ENCODE measurements around the gene TNNI3K.
"Not testable (repeated sequence)": the region's sequence is repeated elsewhere in the genome, so short reads cannot be mapped to it uniquely, and the experiment has no call there.

TNNI3K gene, protein sequence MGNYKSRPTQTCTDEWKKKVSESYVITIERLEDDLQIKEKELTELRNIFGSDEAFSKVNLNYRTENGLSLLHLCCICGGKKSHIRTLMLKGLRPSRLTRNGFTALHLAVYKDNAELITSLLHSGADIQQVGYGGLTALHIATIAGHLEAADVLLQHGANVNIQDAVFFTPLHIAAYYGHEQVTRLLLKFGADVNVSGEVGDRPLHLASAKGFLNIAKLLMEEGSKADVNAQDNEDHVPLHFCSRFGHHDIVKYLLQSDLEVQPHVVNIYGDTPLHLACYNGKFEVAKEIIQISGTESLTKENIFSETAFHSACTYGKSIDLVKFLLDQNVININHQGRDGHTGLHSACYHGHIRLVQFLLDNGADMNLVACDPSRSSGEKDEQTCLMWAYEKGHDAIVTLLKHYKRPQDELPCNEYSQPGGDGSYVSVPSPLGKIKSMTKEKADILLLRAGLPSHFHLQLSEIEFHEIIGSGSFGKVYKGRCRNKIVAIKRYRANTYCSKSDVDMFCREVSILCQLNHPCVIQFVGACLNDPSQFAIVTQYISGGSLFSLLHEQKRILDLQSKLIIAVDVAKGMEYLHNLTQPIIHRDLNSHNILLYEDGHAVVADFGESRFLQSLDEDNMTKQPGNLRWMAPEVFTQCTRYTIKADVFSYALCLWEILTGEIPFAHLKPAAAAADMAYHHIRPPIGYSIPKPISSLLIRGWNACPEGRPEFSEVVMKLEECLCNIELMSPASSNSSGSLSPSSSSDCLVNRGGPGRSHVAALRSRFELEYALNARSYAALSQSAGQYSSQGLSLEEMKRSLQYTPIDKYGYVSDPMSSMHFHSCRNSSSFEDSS

DNA sequence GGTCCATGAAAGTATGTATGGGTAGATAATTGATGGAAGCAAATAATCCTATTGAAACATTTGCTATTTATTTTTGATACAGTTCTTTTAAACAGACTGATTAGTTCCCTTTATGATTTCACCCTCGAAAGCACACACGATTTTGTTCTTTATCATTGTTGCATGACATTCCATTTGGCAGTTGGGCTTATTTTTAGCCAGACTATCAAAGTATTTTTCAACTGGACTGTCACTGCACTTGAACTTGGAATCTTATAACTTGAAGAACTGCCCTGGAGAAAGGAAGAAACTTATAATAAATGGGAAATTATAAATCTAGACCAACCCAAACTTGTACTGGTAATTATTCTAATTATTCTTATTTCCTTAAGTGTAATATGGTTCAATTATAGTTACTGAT, at the start of gene TNNI3K:
Gene TNNI3K (plus strand): TSS at position 235 of the 400 bp plus-strand sequence. CDS start 65 bp downstream, at position 300.
- no peak for DNase-seq (ENCODE audit: low spot score)

DNA sequence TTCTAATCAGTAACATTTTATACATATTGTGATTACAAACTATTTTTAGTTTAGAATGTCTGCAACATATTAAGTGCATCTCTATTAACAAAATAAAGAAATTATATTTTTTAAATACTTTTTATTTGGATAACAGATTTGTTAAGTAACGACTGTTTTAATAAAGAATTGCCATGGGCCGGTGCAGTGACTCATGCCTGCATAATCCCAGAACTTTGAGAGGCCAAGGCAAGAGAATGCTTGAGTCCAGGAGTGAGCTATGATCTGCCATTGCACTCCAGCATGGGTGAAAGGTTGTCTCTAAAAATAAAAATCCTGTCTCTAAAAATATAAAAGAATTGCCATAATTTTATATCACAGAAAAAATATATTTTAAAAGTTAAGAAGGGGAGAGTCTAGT, 41.3 kb upstream of the TNNI3K start:
- DNase-seq (ENCODE audit: low spot score), result no peak

DNA sequence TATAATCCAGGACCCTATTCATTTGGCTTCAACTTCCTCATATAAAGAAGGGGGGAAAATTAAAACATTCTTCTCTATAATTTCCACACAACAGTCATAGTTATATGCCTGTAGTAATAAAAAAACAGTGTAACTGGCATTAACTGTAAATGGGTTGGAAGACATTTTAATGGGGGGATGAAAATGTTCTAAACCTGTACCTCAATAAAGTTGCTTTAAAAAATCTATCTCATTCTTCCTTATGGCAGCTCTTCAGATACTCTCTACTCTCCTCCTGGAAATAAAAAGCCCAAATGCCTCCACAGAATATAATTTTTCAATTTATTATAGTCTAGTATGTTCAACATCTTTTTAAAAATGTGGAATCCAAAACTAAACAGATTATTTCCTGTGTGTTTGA, 39.8 kb upstream of the TNNI3K start:
- DNase-seq (ENCODE audit: low spot score), result no peak

DNA sequence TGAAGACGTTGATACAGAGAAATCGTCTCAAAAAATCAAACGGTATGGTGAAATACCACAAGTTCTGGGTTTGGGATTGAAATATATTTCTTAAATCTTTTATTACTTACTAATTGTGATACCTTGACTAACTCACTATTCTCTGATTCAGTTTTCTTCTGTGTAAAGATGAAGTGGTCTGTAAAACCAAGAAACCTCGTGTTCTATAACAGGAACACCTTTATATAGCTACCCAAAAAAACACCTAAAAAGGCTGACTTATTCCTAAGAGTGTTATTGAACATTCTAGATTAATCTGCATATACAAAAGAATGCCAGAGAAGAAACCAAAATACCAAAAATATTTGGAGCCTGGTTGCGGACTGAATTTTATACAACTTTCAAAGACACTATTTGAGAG, 37.9 kb upstream of the TNNI3K start:
- DNase-seq (ENCODE audit: low spot score), result peak; percentile 1

DNA sequence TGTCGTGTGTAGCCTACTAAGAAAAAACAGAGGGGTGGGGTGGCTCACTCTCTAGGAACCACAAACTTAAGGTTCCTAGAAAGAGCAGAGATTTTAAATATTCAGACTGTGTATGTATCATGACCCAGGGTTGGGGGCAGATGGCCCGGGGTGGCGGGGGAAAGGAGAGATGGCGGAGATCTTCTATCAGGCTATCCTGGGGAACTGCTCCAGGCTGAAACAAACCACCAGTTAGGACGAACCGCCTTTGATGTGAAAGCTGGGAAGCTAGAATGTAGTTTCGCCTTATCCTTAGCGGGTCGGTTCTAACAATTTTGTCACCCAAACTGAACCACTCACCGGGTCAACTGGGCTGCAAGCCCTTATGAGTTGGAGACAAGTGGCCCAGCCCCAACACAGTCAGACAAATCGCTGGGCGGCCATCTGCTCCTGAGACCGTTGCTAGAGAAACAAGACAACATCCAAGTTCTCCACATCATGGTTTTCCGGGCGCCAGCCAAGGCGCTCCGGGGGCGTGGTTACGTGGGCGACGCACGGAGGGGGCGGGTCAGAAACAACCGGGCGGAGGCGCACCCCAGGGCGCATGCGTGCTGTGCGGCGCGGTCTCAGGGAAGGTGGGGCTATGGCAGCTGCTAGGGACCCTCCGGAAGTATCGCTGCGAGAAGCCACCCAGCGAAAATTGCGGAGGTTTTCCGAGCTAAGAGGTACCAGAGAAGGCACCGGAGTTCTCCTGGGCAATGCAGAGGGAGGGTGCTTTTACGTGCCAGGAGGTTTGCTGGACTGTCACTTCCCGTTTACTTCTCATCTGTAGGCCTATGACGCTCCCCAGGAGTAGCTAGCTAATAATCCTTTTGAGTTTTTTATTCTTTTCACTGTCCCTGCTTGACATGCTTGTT, 37.3 kb upstream of the TNNI3K start, which contains the start of the genes FPGT and LRRIQ3:
Gene FPGT (plus strand): TSS at position 586 of the 896 bp plus-strand sequence. CDS start 37 bp downstream, at position 623.
Gene LRRIQ3 (minus strand): TSS at position 520 of the 896 bp plus-strand sequence. CDS start 14,492 bp downstream, outside the sequence.
- DNase-seq (ENCODE audit: low spot score), result peak; percentile 97

DNA sequence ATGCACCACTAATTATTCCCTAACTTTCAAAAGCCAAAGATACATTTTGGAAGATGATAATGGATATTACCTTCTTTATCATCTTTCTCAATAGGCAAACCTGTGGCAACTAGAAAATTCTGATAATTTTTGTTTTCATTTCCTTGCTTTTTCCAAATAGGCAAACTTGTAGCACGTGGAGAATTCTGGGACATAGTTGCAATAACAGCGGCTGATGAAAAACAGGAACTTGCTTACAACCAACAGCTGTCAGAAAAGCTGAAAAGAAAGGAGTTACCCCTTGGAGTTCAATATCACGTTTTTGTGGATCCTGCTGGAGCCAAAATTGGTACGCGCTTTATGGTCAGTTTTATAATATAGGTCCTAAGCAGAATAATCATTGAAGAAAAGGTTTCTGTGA, 35.7 kb upstream of the TNNI3K start:
- no peak for DNase-seq (ENCODE audit: low spot score)

DNA sequence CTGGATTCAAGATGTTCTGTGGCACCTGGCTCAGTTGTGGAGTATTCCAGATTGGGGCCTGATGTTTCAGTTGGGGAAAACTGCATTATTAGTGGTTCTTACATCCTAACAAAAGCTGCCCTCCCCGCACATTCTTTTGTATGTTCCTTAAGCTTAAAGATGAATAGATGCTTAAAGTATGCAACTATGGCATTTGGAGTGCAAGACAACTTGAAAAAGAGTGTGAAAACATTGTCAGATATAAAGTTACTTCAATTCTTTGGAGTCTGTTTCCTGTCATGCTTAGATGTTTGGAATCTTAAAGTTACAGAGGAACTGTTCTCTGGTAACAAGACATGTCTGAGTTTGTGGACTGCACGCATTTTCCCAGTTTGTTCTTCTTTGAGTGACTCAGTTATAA, 29.9 kb upstream of the TNNI3K start:
- DNase-seq (ENCODE audit: low spot score), result no peak

DNA sequence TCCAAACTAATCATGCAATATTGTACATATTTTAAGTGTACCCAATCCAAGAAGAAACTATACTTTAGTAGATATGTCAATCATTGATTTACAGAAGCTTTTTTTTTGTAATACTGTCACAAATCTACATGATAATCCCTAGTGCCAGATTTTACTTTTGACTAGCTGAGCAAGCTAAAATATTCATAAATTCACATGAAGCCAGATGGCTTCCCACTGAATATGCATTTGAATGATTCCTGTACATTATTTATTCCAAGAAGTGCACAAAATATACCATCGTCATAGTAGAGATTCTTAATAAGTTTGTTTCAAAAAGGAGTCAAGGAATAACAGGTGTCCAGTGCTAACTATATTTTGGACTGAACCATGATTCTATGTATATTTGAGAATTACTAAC, 20.0 kb upstream of the TNNI3K start:
- no peak for DNase-seq (ENCODE audit: low spot score)

DNA sequence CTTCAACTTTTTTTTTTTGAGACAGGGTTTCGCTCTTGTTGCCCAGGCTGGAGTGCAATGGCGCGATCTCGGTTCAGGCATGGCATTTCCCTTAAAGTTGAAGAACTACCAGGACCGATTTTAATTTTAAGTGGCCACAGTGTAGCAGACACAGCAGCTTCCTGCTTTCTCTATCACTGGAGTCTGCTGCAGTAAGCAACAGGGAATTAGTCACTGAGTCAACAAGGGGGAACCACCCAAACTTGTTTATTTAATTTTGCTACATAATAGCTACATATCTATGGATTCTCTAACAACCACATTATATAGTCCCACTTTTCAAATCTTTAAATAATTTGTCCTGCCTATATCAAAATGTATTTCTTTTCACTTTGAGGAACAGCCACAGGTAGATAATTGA, 12.5 kb upstream of the TNNI3K start:
- DNase-seq (ENCODE audit: low spot score), result no peak

DNA sequence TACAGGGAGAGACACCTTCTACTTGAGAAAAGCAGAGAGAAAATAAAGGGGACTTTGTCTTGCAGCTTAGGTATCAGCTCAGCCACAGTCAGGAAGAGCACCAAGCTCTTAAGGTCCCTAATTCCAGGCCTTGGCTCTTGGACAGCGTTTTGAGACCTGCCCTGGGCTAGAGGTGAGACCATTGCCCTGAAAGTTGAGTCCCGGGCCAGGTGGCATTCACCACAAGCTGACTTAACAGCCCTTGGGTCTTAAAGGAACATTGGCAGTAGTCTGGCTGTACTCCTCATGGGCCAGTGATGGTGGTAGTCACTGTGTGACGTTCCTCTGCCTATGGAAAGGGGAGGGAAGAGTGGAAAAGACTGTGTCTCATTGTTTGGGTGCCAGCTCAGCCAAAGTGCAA, 11.7 kb upstream of the TNNI3K start:
- DNase-seq (ENCODE audit: low spot score), result no peak

DNA sequence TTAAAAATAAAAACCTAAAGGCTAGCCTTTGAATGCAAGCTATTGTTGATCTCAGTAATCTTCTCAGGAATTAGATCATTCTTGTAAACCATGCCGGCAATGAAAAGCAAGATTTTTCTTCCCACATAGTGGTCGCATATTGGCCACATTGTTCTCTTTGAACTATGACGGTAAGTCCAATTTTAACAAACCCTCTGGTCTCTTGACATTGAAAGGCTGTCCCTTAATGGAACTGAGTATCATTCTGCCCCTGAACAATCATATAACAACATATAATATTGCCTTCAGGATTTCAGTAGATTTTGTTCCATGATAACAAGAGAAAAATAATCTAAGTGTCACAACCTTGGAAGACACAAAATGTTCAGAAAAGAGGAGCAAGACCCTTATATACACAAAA, 1.3 kb downstream of the TNNI3K start:
- no peak for DNase-seq (ENCODE audit: low spot score)

DNA sequence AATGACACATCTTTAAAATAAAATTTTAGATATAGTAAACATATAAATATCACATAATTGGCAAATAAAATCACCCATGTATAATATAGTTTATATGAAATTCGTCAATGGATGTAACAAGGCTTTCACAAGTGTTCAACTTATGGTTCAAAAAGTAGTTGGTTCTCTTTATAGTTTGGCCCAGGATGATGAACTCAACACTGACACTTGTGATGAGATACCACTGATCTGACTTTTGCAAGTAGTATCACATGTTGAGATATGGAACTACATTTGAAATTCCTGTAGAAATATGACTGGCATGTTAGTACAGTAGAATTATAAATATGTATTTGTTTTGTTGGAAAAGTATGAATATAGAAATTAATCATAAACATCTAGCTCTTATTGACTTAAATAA, 1.8 kb downstream of the TNNI3K start:
- no peak for DNase-seq (ENCODE audit: low spot score)

DNA sequence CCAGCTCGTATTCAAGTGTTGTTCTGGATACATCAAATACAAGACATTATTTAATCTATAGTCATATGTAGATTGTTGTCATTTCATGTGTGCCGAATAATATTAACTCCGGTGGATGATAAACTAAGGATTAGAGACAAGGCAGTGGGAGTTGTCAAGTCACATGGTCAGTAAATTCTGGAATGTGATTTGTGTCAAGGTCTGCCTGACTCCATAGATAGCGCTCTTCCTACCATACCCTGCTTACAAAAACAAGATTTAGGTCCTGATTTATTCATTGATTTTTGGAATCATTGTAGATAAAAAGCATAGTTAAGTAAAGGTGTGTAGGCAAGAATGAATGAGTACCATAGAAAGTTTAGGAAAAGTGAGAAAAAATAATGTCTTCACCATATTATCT, 2.6 kb downstream of the TNNI3K start:
- DNase-seq (ENCODE audit: low spot score), result no peak

DNA sequence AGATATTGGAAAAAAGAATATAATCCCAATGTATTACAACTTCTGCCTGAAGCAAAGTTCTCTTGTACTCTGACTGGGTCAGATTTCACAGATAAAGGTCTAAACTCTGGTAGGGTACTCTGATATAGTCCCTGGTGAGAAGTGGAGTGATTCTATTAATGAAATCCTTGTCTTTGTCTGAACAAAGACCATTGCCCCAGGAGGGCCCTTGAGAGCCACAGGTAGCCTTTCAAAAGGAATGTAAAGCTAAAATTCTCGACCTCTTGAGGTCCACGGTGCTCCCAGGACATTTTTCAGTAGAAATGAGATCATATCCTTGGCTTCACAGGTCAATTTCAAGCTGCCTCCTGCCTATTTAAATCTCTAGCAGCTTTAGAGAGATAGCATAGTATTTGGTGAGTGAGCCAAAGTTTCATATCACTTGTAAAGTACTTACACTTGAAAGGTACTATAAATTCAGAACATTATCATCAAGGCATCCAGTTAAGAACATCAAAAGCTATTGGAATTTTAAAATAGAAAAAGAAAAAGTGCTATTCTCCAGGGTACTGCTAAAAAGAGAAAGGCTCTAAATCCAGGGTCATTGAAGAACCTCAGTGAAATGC, 10.1 kb downstream of the TNNI3K start:
- no peak for DNase-seq (ENCODE audit: low spot score)

DNA sequence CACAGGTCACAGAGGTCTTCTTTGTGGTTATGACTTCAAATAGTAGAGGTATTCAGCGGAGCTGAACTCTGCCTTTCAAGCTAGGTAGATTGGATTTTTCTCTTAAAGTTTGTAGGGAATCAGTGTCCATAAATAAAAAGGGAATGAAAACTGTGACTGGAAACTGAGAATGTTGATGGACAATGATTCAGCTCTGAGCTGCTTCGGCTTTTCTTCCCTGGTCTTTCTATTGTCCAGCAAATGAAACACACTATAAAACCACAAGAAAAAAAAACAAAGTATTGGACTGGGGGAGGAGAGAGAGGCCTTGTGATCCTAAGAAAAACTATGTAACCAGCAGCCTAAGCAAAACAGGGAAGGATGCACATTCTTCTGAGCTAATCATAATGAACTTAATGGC, 11.1 kb downstream of the TNNI3K start:
- DNase-seq (ENCODE audit: low spot score), result no peak

DNA sequence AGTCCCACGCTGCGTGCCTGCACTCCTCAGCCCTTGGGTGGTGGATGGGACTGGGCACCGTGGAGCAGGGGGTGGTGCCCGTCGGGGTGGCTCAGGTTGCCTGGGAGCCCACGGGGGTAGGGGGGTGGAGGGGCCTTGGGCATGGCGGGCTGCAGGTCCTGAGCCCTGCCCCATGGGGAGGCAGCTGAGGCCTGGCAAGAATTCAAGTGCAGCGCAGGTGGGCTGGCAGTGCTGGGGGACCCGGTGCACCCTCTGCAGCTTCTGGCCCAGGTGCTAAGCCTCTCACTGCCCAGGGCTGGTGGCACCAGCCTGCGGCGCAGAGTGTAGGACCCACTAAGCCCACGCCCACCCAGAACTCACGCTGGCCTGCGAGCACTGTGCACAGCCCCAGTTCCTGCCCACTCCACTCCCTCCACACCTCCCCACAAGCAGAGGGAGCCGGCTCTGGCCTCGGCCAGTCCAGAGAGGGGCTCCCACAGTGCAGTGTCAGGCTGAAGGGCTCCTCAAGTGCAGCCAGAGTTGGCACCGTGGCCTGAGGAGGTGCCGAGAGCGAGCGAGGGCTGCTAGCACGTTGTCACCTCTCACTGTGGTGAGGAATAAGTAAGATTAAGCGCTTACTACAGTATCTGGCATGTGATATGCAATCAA, 12.8 kb downstream of the TNNI3K start:
- DNase-seq (ENCODE audit: low spot score), result no peak

DNA sequence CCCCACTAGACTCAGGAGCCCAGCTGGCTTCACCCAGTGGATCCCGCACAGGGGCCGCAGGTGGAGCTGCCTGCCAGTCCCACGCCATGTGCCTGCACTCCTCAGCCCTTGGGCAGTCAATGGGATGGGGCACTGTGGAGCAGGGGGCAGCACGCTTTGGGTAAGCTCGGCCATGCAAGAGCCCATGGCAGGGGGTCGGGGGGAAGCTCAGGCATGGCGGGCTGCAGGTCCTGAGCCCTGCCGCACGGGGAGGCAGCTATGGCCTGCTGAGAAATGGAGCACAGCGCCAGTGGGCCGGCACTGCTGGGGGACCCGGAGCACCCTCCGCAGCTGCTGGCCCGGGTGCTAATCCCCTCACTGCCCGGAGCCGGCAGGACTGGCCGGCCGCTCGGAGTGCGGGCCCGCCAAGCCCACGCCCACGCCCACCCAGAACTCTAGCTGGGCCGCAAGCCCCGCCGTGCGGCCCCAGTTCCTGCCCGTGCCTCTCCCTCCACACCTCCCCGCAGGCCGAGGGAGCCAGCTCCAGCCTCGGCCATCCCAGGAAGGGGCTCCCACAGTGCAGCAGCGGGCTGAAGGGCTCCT, 18.1 kb downstream of the TNNI3K start:
- not testable (repeated sequence) for DNase-seq (ENCODE audit: low spot score)

DNA sequence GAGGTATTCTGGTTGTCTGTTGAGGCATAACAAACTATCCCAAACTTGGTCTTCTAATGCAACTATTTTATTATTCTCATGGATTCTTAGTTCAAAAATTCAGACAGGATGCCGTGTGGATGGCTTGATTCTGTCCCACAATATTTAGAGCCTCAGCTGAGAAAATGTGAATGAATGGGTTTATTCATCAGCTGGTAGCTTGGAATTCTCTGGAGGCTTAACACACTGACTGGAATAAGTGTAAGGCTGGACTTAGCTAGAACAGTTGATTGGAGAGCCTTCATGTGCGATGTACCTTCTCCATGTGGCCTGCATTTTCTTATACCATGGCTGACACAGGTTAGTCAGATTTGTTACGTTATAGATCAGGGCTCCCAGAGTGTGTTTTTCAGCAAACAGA, 30.8 kb downstream of the TNNI3K start:
- DNase-seq (ENCODE audit: low spot score), result no peak

DNA sequence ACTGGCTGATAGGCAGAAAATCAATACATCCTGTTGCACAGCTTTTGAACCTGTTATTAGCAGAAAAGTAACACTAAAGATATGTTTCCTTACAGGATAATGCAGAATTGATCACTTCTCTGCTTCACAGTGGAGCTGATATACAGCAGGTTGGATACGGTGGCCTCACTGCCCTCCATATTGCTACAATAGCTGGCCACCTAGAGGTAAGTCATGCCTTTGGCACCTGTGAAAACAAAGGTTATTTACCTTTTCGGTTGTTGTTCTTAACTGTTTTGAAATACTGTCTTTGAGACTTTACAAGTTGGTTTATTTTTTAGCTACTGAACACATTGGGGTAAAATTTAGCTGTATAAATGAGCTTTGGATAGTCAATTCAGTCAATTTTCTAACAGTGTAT, 36.3 kb downstream of the TNNI3K start:
- DNase-seq (ENCODE audit: low spot score), result no peak

DNA sequence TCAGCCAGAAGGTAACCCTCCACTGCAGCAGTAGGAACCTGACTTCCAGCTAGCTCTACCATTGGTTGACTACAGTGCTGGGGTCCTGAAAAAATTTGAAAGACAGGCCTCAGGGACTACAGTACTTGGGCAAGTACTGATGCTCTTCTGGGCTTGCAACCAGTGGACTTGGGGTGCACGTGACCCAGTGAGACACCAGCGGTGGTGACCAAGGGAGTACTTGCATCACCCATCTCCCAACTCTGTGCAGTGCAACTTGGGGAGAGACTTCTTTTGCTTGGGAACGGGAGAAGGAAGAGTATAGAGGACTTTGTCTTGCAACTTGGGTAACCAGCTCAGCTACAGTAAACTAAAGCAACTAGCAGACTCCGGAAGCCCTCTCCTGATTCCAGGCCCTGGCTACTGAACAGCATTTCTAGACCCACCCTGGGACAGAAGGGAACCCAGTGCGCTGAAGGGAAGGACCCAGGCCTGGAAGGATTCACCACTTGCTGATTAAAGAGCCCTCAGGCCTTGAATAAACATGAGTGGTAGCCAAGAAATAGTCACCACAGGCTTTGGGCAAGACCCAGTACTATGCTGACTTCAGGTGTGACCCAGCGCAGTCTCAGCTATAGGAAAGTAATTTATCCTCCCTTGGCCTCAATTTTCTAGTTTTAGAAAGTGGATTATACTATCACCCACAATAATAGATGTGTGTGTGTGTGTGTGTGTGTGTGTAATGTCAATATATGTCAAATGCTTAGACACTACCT, 45.6 kb downstream of the TNNI3K start:
- DNase-seq (ENCODE audit: low spot score), result no peak

Measured in cerebellar cortex (tissue), 1 donor.